AG09309 (cell line): ENCODE data around the gene OLFM3.

Experiments used
- DNase-seq: peaks from one replicate; pipeline ENCODE4 v3.0.0-alpha.2; 2010; ENCODE audit warnings: low read depth
- H3K4me3 ChIP-seq: 2 replicates; pipeline ENCODE4 v1.5.1; 2011; ENCODE audit warnings: mild to moderate bottlenecking, low read depth, low read length, moderate library complexity; ENCODE audit not compliant: control insufficient read depth
- CTCF ChIP-seq: IDR thresholded peaks from 2 replicates; pipeline ENCODE4 v1.5.1; 2011; ENCODE audit warnings: mild to moderate bottlenecking, low read depth, low read length, inconsistent platforms; ENCODE audit not compliant: insufficient read depth, control insufficient read depth; ENCODE audit errors: missing control alignments

Gene OLFM3

GRCh38 chr1:101975371-101975770, 21.4 kb downstream of the OLFM3 start:
- DNase-seq: no peak
- no peak for TF ChIP-seq CTCF
- no peak overlapping the region for H3K4me3 ChIP-seq

GRCh38 chr1:101974599-101975274, 22.0 kb downstream of the OLFM3 start:
- no peak overlapping the region for H3K4me3 ChIP-seq
- DNase-seq: no peak
- TF ChIP-seq CTCF: no peak

GRCh38 chr1:101971304-101971703, 25.4 kb downstream of the OLFM3 start:
- no peak for TF ChIP-seq CTCF
- no peak overlapping the region for H3K4me3 ChIP-seq
- no peak for DNase-seq

GRCh38 chr1:101967871-101968270, 28.9 kb downstream of the OLFM3 start:
- no peak for DNase-seq
- no peak overlapping the region for H3K4me3 ChIP-seq
- TF ChIP-seq CTCF: no peak

GRCh38 chr1:101965341-101965740, 31.4 kb downstream of the OLFM3 start:
- TF ChIP-seq CTCF: no peak
- DNase-seq: no peak
- no peak overlapping the region for H3K4me3 ChIP-seq

GRCh38 chr1:101964708-101965107, 32.0 kb downstream of the OLFM3 start:
- no peak for DNase-seq
- H3K4me3 ChIP-seq: no peak overlapping the region
- TF ChIP-seq CTCF: no peak
